ENCODE results near the gene GABBR2.

Gene GABBR2

GRCh38 chr9:98700801-98701200, 7.9 kb downstream of the GABBR2 start:
- no peak for DNase-seq (ENCODE audit: low read depth)
- TF ChIP-seq CTCF (IDR thresholded peaks at IDR 0.05; ENCODE audit: control insufficient read depth, extremely low read depth, insufficient read depth), result no peak
- H3K4me3 ChIP-seq (ENCODE audit: low read depth, low read length), result no peak overlapping the region

GRCh38 chr9:98698856-98699255, 9.9 kb downstream of the GABBR2 start:
- H3K4me3 ChIP-seq (ENCODE audit: low read depth, low read length), result no peak overlapping the region
- no peak for TF ChIP-seq CTCF (IDR thresholded peaks at IDR 0.05; ENCODE audit: control insufficient read depth, extremely low read depth, insufficient read depth)
- no peak for DNase-seq (ENCODE audit: low read depth)

- no peak for DNase-seq (ENCODE audit: low read depth)
- H3K4me3 ChIP-seq (ENCODE audit: low read depth, low read length), result no peak overlapping the region
- TF ChIP-seq CTCF (IDR thresholded peaks at IDR 0.05; ENCODE audit: control insufficient read depth, extremely low read depth, insufficient read depth), result no peak
Observed at GRCh38 chr9:98694943-98695342, 13.8 kb downstream of the GABBR2 start.

- no peak for TF ChIP-seq CTCF (IDR thresholded peaks at IDR 0.05; ENCODE audit: control insufficient read depth, extremely low read depth, insufficient read depth)
- no peak for DNase-seq (ENCODE audit: low read depth)
- no peak overlapping the region for H3K4me3 ChIP-seq (ENCODE audit: low read depth, low read length)
Observed at GRCh38 chr9:98692392-98692791, 16.3 kb downstream of the GABBR2 start.

DNA sequence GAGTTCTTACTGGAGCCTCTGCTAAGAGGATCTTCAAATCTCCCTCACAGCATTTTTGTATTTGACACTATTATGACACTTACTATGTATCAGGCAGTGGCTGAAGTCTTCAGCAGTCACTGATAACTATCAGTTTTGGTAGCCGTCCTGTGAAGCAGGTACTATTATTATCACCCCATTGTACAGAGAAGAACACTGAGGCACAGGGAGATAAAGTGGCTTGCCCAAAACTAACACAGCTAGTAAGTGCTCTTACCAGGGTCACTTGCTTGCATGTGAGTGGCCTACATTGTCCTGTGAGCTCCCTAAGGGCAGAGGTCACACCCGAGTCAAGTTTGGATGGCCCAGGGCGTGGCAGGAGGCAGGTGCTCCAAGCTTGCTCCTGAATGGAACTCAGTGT, 16.8 kb downstream of the GABBR2 start:
- no peak for TF ChIP-seq CTCF (IDR thresholded peaks at IDR 0.05; ENCODE audit: control insufficient read depth, extremely low read depth, insufficient read depth)
- no peak overlapping the region for H3K4me3 ChIP-seq (ENCODE audit: low read depth, low read length)
- no peak for DNase-seq (ENCODE audit: low read depth)

DNA sequence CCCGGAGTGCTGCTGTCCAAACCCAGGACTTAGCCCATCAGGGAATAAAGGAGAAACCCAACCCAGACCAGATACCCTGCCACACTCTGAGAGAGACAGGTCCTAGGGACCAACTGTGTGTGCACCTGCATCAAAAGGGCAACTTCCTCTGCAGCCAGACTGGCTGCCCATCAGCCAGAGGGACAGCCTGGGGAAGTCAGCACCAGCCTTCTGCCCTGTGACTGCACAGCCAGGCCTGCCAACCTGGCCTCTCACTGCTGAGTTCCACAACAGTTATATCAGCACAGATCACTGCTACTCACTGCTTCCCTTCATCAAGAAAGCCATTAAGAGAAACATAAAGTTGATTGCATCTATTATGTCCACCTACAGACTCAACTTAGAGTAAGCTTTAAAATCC, 18.0 kb downstream of the GABBR2 start:
- DNase-seq (ENCODE audit: low read depth), result no peak
- TF ChIP-seq CTCF (IDR thresholded peaks at IDR 0.05; ENCODE audit: control insufficient read depth, extremely low read depth, insufficient read depth), result no peak
- H3K4me3 ChIP-seq (ENCODE audit: low read depth, low read length), result no peak overlapping the region

DNA sequence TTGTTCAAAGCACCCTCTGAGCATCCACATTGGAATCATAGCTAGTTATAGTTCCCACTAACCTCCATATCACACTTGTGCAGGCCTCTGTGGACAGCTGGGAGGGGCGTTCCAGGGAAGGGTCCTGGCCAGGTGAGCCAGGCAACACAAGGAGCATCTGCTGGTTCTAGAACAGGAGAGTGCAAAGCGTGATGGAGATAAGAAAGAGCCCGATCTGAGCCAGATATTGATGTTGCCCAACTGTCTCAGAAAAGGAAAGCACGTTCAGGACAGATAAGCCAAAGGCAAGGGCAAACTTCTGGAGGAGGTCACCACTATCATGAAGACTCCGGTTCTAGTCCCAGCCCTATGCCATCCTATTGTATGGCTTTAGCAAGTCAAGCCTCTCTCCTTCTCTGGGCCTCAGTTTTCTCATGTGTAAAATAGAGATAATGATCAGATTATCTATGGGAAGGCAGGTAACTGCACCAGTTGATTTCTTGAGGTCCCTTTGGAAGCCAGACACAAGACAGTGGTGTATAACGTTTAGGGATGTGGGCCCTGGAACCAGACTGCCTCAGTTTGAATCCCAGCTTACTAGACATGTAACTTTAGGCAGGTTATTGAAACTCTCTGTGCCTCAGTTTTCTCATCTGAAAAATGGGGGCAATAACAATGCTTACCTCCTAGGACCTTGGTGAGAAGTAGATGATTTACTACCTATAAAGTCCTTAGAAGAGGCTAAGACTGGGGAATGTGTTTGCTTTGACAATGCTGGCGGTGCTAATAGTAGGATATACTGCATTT, 19.8 kb downstream of the GABBR2 start:
- TF ChIP-seq CTCF (IDR thresholded peaks at IDR 0.05; ENCODE audit: control insufficient read depth, extremely low read depth, insufficient read depth), result no peak
- no peak overlapping the region for H3K4me3 ChIP-seq (ENCODE audit: low read depth, low read length)
- no peak for DNase-seq (ENCODE audit: low read depth)

All from LNCaP clone FGC (cell line).